Tibial nerve (tissue), 4 donors: ENCODE data around the gene ASB1. TPM values are rescaled to one million over a fixed set of nuclear protein-coding genes. Genes with fewer than 3 reads are reported as not detected.

ENCODE experiments used
- DNase-seq, 2 donors: peaks; one replicate each; pipeline ENCODE4 v3.0.0-alpha.2; 2019; ENCODE audit warnings: low spot score in 2 of 2
- H3K27ac ChIP-seq, 4 donors: fragments of 200-600 bp; sonication (generic) in 3 of 4; one replicate each; pipeline ENCODE4 v1.5.1; 2017 to 2019; ENCODE audit warnings: mild to moderate bottlenecking in 1 of 4
- H3K27me3 ChIP-seq, 2 donors: fragments of 200-600 bp; sonication (generic) in 1 of 2; one replicate each; pipeline versions ENCODE4 v1.5.1 to v1.6.0; 2017 to 2019
- H3K36me3 ChIP-seq, 3 donors: fragments of 200-600 bp; sonication (generic); one replicate each; pipeline ENCODE4 v1.5.1; 2018 to 2019
- H3K4me1 ChIP-seq, 4 donors: fragments of 200-600 bp; sonication (generic) in 3 of 4; one replicate each; pipeline ENCODE4 v1.5.1; 2017 to 2019
- H3K4me3 ChIP-seq, 4 donors: fragments of 200-600 bp; sonication (generic) in 3 of 4; one replicate each; pipeline ENCODE4 v1.5.1; 2017 to 2019; ENCODE audit warnings: mild to moderate bottlenecking in 1 of 4, moderate library complexity in 1 of 4
- H3K9me3 ChIP-seq, 4 donors: fragments of 200-600 bp; sonication (generic) in 3 of 4; one replicate each; pipeline ENCODE4 v1.5.1; 2017 to 2019
- EP300 ChIP-seq, 2 donors: sonication (generic); formaldehyde crosslinking; IDR thresholded peaks; one replicate each; pipeline ENCODE4 v1.6.1; 2017; ENCODE audit warnings: antibody characterized with exemption in 2 of 2, mild to moderate bottlenecking in 1 of 2
- POLR2A ChIP-seq, 2 donors: fragments of 450-650 bp; IDR thresholded peaks; one replicate each; pipeline ENCODE4 v1.6.1; 2017; ENCODE audit warnings: antibody characterized with exemption in 2 of 2, mild to moderate bottlenecking in 2 of 2, moderate library complexity in 2 of 2
- WGBS, 2 donors: methylation state at CpG; one replicate each; pipeline ENCODE4 v1.1.5; 2018; 5-methylcytosine and 5-hydroxymethylcytosine counted together
- total RNA-seq, 4 donors: library from RNA; depleted of rRNA; stranded (reverse); fragments of >200 nt; gene quantifications; one replicate each; pipeline ENCODE4 v1.1.0, GENCODE V29; 2016
- TF ChIP-seq, protein P1 (sequence below), 5 experiments: fragments of 200-600 bp in 3 of 5; fragments of 450-650 bp in 2 of 5; sonication (generic) in 3 of 5; IDR thresholded peaks; one replicate each; pipeline ENCODE4 v1.5.1; 2016 to 2019; ENCODE audit warnings: antibody characterized with exemption in 5 of 5, mild to moderate bottlenecking in 3 of 5, moderate library complexity in 2 of 5

ASB1 gene
- 10 to 100 TPM; 21.3 to 26.0 (median 24.2) TPM for total RNA-seq

GRCh38 chr2:238426568-238427434, at the start of gene ASB1:
ASB1 (plus strand) TSS chr2:238426927; CDS start chr2:238427071, 144 bp downstream.
- peak; percentile 53 to 55 for DNase-seq
- Histone ChIP-seq H3K4me1 (peaks cover 0 to 39% (median 25%) of the 10 kb centered on the region in 4 donors), H3K9me3 (peaks cover 0 to 15% (median 0%) of the 10 kb centered on the region in 4 donors), H3K27ac (peak within 1 kb of the TSS; percentile 75 to 95 (median 86)), H3K36me3 (peaks cover 0 to 16% (median 0%) of the 10 kb centered on the region in 3 donors), H3K4me3 (peak within 1 kb of the TSS; percentile 49 to 93 (median 74)), H3K27me3 (no peaks in the 10 kb centered on the region)
- WGBS, 2 donors: 0% methylated on average over 34 to 56 of the region's 104 CpGs
- TF ChIP-seq EP300 (IDR thresholded peaks at IDR 0.05) (peak in 1 of 2 donors; percentile 33), POLR2A (IDR thresholded peaks at IDR 0.05) (no peak)
- TF ChIP-seq, protein P1, sequence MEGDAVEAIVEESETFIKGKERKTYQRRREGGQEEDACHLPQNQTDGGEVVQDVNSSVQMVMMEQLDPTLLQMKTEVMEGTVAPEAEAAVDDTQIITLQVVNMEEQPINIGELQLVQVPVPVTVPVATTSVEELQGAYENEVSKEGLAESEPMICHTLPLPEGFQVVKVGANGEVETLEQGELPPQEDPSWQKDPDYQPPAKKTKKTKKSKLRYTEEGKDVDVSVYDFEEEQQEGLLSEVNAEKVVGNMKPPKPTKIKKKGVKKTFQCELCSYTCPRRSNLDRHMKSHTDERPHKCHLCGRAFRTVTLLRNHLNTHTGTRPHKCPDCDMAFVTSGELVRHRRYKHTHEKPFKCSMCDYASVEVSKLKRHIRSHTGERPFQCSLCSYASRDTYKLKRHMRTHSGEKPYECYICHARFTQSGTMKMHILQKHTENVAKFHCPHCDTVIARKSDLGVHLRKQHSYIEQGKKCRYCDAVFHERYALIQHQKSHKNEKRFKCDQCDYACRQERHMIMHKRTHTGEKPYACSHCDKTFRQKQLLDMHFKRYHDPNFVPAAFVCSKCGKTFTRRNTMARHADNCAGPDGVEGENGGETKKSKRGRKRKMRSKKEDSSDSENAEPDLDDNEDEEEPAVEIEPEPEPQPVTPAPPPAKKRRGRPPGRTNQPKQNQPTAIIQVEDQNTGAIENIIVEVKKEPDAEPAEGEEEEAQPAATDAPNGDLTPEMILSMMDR (IDR thresholded peaks at IDR 0.05): peak in 1 of 5 experiments; percentile 11

DNA sequence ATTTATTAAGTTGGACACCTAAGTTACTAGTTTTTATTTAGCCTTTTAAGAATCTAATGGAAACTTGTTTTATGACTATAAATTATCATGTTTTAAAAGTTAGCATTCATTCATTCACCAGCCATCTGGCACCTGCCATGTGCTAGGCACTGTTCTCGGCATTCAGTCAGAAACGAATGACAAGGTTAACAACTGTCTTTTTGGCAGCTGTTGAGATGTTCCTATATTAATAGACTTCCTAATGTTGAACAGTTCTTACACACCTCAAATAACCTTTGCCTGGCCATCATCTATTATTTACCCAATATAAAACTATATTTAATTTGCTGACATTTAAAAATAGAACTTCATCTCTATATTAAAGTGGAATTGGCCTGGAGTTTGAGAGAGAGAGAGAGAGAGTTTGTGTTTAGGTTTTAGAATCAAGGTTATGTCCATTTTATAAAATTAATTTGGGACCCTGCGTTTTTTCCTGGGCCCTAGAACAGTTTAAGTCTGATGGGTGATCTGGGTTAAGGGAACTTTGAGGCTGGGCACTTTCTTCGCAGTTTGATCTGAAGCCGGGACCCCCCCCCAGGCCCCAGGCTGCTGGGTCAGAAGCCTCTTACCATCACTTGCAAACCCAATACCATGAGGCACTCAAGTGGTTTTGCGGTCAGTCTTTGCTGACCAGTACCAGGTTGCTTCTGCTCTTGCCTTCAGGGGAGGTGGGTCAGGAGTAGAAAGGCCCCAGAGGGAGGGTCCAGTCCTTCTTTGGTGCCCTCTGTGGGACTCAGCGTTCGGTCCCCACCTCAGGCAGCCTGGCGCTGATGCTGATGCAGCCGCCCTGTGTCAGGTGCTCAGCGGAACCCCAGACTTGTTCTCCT, 48.3 kb upstream of the ASB1 start:
- Histone ChIP-seq H3K9me3 (no peaks in the 10 kb centered on the region), H3K27me3 (no peaks in the 10 kb centered on the region), H3K36me3 (peaks cover 0 to 24% (median 0%) of the 10 kb centered on the region in 3 donors), H3K4me3 (no peak overlapping the region), H3K4me1 (no peaks in the 10 kb centered on the region), H3K27ac (no peak overlapping the region)
- no peak for DNase-seq
- WGBS, 2 donors: 91% methylated on average over 11 of the region's 11 CpGs
- no peak for TF ChIP-seq EP300 (IDR thresholded peaks at IDR 0.05)
- TF ChIP-seq, protein P1 (IDR thresholded peaks at IDR 0.05): no peak
- no peak for TF ChIP-seq POLR2A (IDR thresholded peaks at IDR 0.05)

GRCh38 chr2:238379096-238379810, 47.5 kb upstream of the ASB1 start:
- TF ChIP-seq EP300 (IDR thresholded peaks at IDR 0.05) (no peak), POLR2A (IDR thresholded peaks at IDR 0.05) (no peak)
- TF ChIP-seq, protein P1 (IDR thresholded peaks at IDR 0.05): no peak
- no peaks in the 10 kb centered on the region for H3K4me1 ChIP-seq
- DNase-seq: no peak
- 74 to 76% methylated on average over 15 of the region's 15 CpGs for WGBS, 2 donors
- no peaks in the 10 kb centered on the region for H3K27me3 ChIP-seq
- H3K36me3 ChIP-seq: peaks cover 0 to 24% (median 0%) of the 10 kb centered on the region in 3 donors
- no peaks in the 10 kb centered on the region for H3K9me3 ChIP-seq
- H3K4me3 ChIP-seq: no peak overlapping the region
- no peak overlapping the region for H3K27ac ChIP-seq

DNA sequence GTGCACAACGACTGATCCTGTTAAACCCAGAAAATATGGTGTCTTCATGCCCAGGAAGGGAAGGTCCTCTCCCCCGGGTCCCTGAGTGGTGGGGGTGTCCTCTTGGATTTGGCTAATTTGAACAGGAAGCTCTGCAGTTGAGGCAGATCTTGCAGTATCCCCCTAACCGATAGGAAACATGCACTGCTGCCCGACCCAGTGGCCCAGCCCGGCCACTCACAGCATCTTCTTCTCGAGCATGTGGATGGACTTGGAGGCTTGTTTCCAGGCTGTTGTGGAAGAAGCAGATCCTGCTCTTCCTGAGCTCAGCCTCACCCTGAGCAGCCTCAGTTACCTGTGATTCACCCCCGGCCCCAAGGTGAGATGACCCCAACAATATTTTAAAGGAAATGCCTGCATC, 46.4 kb upstream of the ASB1 start:
- no peak overlapping the region for H3K27ac ChIP-seq
- no peaks in the 10 kb centered on the region for H3K27me3 ChIP-seq
- no peaks in the 10 kb centered on the region for H3K9me3 ChIP-seq
- TF ChIP-seq POLR2A (IDR thresholded peaks at IDR 0.05): no peak
- TF ChIP-seq EP300 (IDR thresholded peaks at IDR 0.05): no peak
- TF ChIP-seq, protein P1 (IDR thresholded peaks at IDR 0.05): no peak
- 79 to 87% methylated on average over 7 of the region's 7 CpGs for WGBS, 2 donors
- peaks cover 0 to 24% (median 0%) of the 10 kb centered on the region in 3 donors for H3K36me3 ChIP-seq
- DNase-seq: no peak
- no peaks in the 10 kb centered on the region for H3K4me1 ChIP-seq
- no peak overlapping the region for H3K4me3 ChIP-seq
